HG03439 (cell line): Measurements from ENCODE around the gene SARS2.
"Not testable (repeated sequence)": the region's sequence is repeated elsewhere in the genome, so short reads cannot be mapped to it uniquely, and the experiment has no call there.

Source experiments
- ATAC-seq: cut with Tn5 transposase; IDR thresholded peaks from one replicate; pipeline ENCODE4 v1.9.1; 2021; ENCODE audit warnings: mild to moderate bottlenecking, moderate library complexity; ENCODE audit not compliant: unreplicated experiment

Gene SARS2

DNA sequence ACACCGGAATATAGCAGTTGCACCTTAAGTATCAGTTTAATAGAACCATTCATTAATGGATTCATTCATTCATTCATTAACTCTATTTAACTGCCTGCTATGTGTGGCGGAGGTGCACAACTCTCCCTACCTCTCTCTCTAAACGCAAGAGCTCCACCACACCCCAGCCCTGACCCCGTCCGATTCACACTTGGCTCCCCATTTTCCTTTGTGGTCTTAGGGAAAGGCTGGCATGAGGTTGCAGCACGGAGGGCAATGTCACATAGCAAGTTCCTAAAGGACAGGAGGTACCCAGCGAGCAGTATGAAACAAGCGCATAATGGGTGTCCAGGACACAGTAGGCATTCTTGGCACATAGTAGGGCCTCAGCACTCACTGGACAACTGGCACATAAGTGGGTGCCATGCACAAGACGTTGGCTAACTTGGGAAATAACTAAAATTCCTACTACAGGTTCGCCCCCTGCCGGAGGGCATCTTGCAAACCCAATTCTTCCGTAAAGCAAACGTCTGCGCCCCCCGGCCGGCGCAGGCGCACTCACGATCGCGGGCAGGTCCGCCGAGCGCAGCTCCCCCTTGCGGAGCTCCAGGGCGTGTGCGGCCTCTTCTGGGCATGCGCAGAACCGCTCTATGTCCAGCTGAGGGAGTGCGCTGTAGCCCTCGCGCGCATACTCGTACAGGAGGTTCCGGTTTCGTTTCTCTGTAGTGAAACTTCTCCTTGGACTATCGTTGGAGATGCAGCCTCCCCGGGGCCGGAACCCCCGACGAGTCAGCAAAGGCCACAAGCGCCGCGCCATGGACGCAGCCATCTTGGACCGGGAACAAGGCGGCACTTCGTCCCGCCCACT, at the start of gene SARS2:
Gene SARS2 (minus strand): TSS at position 835 of the 847 bp plus-strand sequence. CDS start 27 bp downstream, at position 808.
- peak; percentile 76 for ATAC-seq

- no peak for ATAC-seq
These were observed 49.2 kb upstream of the SARS2 start for GRCh38 chr19:38979812-38980211.

GRCh38 chr19:38978326-38978689, 47.7 kb upstream of the SARS2 start:
- no peak for ATAC-seq

GRCh38 chr19:38977445-38978325, 47.1 kb upstream of the SARS2 start:
- ATAC-seq: peak; percentile 77

DNA sequence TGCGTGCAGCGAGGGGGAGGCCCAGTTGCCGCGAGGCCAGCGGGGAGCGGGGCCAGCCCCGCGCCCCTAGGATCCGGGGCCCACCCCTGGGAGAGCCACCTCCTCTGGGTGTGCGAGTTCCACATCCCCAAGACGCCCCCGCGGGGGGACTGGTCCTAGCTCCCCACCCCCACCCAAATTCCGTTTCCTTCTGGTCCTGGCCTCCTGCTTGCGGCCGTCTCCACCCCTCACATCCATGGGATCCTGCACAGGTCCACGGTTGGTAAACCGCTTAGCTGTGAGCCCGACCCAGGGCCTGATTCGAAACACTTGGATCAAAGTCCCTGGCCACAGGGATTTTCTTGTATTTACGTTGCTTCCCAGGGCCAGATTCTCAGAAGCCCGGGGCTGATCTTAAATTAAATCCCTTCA, 45.3 kb upstream of the SARS2 start:
- no peak for ATAC-seq

- no peak for ATAC-seq
These were observed 44.8 kb upstream of the SARS2 start, which contains the start of gene FBXO17 for GRCh38 chr19:38975214-38975860. FBXO17 (minus strand) TSS chr19:38975742; CDS start chr19:38950319, 25,423 bp downstream.

DNA sequence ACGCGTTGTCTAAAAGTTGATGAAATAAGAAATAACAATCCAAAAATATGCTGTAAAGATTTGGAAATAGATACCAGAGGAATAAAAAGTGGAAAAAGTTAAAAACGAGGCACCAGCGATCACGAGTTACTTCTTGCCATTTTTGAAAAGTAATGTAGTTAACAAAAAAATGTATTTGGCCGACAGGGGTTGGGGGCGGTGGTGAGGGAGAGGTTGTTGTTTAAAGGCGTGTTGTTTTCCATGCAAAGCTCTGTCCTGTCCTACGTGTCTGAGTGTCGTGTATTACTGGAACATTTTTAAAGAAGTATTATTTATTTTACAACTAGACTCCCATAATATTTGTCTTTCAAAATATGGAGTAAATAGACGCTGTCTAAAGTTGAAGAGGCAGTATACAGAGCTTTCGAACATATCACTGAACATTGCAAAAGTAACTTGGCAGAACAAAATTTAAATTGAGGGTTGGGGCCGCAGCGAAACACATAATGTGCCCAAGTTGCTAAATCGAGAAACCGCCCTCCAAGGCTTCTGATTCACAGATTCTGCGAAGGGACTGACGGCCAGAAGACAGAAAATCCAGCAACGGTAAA, 44.2 kb upstream of the SARS2 start:
- ATAC-seq: no peak

- ATAC-seq: no peak
These were observed 41.1 kb upstream of the SARS2 start for GRCh38 chr19:38971672-38972071.

DNA sequence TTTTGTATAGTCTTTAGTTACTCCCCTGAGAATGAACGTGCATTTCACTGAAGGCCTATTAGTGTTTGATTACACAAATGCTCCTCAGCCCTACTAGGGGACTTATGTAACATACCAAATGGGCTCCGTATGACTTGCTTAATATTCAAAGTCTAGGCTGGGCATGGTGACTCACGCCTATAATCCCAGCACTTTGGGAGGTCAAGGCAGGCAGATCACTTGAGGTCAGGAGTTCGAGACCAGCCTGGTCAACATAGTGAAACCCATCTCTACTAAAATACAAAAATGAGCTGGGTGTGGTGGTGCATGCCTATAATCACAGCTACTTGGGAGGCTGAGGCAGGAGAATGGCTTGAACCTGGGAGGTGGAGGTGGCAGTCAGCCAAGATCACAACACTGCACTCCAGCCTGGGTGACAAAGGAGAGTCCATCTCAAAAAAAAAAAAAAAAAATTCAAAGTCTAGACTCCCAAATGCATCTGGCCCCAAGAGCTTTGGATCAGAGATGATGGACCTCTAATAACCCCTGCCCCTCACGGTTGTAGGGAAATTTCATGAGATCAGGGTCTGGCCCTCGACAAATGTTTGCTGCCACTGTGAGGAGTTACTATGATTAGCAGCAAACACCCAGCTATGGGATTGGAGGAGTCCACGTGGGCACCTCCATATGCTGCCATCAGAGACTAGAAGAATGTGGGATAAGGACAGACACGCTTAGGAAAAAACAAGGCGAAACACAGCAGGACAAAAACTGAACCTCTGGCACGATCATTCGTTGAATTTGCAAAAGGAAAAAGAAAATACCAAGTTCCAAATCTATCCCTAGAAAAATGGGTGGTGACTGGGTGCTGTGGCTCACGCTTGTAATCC, 40.3 kb upstream of the SARS2 start:
- no peak for ATAC-seq

- not testable (repeated sequence) for ATAC-seq
These were observed 35.6 kb upstream of the SARS2 start for GRCh38 chr19:38966149-38966548.

DNA sequence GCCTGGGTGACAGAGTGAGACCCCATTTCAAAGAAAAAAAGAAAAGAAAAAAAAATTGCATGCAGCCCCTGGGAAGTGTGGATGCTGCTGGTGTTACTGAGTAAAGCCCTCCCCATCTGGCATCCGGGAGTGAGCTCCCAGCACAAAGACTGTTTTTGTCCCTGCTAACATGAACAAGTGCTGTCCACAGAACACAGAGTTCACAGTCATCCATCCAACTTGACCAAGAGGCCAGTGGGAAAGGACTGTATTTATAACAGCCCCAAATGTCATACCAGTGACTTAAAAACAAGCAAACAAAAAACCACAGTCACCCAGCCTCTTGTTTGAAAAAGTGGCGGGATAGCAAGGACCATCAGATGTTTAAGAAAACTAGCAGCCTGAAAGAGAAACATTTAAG, 34.2 kb upstream of the SARS2 start:
- ATAC-seq: no peak

- no peak for ATAC-seq
These were observed 29.1 kb upstream of the SARS2 start for GRCh38 chr19:38959618-38960017.

DNA sequence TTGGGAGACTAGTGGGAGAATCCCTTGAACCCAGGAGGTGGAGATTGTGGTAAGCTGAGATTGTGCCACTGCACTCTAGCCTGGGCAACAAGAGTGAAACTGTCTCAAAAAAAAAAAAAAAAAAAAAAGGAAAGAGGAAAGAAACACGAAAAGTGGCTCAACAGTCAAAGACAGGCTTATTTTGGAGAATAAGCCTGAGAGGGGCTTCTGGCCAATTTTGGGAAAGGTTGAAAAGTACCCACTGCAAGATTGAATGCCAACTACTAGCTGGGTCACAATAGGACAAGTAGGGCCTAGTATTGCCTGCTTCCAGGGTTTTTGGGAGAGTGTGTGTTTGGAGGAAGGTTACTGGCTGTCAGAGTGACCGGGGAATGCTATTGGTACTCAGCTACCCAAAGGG, 27.7 kb upstream of the SARS2 start:
- ATAC-seq: no peak

DNA sequence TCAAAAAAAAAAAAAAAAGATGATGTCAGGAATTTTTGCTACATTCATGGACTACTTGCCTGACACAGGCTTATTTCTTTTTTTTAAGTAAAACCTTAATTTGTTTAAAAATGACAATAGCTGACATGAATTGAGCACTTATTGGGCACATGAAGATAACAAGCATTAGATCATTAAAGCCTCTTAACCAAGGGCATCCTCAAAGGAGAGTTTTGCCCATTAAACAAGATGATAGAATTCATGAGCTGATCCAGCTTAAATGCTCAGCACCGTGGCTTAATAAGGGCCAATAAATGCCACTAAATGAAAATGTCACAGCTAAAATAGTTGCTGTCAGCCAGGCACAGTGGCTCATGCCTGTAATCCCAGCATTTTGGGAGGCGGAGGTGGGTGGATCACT, 25.7 kb upstream of the SARS2 start:
- ATAC-seq: no peak

DNA sequence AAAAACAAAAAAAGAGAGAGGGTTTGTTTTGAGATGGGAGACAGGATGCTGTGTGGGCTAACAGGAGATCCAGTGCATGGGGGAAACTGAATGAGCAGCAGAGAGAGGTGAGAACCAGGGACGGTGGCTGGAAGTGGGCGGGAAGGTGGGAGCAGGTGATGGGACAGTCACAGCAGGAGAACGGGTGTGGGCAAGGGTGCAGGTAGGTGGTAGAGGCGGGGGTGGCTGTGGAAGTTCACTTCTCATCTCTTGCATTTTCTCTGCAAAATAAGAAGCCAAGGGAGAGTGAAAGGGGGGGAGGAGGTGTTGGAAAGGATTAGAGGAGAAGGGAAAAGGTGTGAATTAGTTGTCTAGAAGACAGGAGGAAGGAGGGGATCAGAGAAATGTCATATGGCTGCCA, 23.1 kb upstream of the SARS2 start:
- ATAC-seq: no peak

DNA sequence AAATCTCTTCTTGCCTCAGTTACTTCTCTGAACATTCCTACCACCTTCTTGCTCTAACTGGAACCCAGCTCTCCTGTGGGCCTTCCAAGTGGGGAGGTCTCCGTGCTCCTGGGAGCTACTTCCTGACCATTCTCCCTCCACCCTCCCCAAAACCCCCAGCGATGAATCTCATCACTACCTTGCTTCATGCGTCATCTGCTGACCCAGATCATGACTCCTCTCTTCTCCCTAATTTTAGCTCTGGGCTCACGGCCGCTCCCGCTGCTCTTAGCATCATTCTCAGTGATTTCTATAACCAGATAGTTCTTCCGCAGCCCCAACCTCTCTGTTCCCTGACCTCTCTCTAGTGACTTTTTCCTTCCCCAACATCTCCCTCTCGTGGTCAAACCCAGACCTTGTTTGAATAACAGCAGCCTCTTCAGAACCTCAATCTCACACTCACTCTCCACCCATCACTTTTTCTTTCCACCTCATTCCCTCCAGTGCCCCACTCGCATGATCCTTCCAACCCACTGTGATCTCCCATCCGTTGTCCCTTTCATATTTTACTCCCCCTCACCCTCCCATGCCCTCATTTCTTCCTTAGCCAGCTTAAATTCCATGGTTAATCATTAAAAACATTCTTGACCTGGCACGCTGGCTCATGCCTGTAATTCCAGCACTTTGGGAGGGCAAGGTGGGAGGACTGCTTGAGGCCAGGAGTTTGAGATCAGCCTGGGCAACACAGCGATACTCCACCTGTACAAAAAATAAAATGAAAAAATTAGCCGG, 22.0 kb upstream of the SARS2 start:
- ATAC-seq: no peak

DNA sequence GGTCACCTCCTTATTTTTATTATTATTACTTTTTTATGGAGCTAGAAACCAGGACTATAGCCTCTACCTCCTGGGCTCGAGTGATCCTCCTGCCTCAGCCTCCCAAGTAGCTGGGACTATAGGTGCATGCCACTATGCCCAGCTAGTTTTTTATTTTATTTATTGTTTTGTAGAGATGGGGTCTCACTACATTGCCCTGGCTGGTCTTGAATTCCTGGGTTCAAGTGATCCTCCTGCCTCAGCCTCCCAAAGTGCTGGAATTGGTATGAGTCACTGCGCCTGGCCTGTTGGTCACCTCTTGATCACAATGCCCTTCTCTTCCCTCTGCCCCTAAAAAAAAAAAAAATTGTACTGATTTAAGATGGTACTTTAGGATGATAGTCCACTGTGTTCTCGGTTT, 20.6 kb upstream of the SARS2 start:
- ATAC-seq: no peak

DNA sequence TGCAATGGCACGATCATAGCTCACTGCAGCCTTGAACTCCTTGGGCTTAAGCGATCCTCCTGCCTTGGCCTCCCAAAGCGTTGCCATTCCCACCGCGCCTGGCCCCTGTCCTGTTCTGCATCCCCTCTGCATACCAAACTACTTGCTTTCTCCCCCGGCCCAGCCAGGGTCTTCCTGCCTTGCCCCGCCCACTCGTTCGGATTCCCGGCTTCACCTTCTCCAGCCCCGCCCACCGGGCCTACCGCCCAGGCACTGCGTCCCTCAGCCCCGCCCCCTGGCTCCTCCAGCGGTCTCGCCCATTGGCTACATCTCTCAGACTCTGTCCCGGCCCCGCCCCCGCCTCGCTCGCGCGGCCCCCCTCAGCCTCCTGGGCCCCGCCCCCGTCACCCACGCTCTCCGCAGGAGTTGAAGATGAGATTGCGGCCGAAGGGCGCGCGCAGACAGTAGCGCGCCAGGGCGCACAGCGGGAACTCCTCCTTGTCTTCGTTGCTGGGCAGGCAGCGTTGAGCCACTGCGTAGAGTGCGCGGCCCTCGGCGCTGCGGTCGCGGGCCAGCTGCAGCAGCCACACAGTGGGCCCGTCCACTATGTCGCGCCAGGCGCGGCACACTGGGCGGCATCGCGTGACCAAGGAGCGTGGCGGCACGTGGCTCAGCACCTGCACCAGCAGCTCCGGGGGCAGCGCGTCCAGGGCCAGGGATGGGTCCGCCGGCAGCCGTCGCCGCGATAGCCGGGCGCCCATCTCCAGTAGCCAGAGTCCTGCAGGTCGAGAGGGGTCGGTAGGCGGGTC, 19.2 kb upstream of the SARS2 start:
- no peak for ATAC-seq
